ENCODE measurements around the gene CEP85.

- TF ChIP-seq, protein P1, sequence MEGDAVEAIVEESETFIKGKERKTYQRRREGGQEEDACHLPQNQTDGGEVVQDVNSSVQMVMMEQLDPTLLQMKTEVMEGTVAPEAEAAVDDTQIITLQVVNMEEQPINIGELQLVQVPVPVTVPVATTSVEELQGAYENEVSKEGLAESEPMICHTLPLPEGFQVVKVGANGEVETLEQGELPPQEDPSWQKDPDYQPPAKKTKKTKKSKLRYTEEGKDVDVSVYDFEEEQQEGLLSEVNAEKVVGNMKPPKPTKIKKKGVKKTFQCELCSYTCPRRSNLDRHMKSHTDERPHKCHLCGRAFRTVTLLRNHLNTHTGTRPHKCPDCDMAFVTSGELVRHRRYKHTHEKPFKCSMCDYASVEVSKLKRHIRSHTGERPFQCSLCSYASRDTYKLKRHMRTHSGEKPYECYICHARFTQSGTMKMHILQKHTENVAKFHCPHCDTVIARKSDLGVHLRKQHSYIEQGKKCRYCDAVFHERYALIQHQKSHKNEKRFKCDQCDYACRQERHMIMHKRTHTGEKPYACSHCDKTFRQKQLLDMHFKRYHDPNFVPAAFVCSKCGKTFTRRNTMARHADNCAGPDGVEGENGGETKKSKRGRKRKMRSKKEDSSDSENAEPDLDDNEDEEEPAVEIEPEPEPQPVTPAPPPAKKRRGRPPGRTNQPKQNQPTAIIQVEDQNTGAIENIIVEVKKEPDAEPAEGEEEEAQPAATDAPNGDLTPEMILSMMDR (conservative IDR thresholded peaks at IDR 0.05; ENCODE audit: low read length): no peak
- TF ChIP-seq EZH2phosphoT487 (IDR thresholded peaks at IDR 0.05; ENCODE audit: borderline replicate concordance, low read depth, low read length): no peak
These were observed 18.8 kb upstream of the CEP85 start for GRCh38 chr1:26215246-26215645.
